ENCODE results near the gene COL27A1. TPM values are rescaled to one million over a fixed set of nuclear protein-coding genes. Genes with fewer than 3 reads are reported as not detected.

COL27A1 gene
- total RNA-seq, 1 experiment from 2014 or later = 12.0 TPM

- ATAC-seq (no peak), DNase-seq (ENCODE audit: low read depth, low spot score) (no peak)
- Histone ChIP-seq H3K4me2 (ENCODE audit: low read length) (no peak overlapping the region), H2AFZ (ENCODE audit: low read depth, low read length, poor library complexity, severe bottlenecking) (no peak overlapping the region), H3K36me3 (ENCODE audit: control insufficient read depth in 1 of 2, insufficient read depth in 2 of 2, low read length in 2 of 2) (no peaks in the 10 kb centered on the region), H3K9me3 (ENCODE audit: control insufficient read depth in 1 of 2, insufficient read depth in 1 of 2, low read depth in 1 of 2, low read length in 2 of 2) (no peaks in the 10 kb centered on the region), H3K9ac (ENCODE audit: low read length) (no peak overlapping the region), H3K9me2 (ENCODE audit: insufficient read depth) (no peaks in the 10 kb centered on the region), H3K4me3 (replicated peaks in 1 of 2; ENCODE audit: low read depth in 1 of 2, low read length in 2 of 2) (no peak overlapping the region), H3K4me1 (ENCODE audit: control insufficient read depth in 1 of 2, insufficient read depth in 2 of 2, low read length in 2 of 2) (peaks cover 0 to 3% of the 10 kb centered on the region in 2 experiments; a peak in 1 of 4 replicates), H3K79me2 (ENCODE audit: insufficient read depth, low read length) (no peaks in the 10 kb centered on the region), H4K20me1 (ENCODE audit: insufficient read depth) (no peaks in the 10 kb centered on the region), H3K27me3 (ENCODE audit: insufficient read depth, low read length) (no peaks in the 10 kb centered on the region), H3K27ac (ENCODE audit: low read depth, low read length) (no peak overlapping the region)
- BruUV-seq (replicated peaks) = no TSS peak
- ChIA-PET RAD21 (ENCODE audit: low non-redundant PET in 1 of 2, low total read pairs in 2 of 2, uncharacterized antibody in 2 of 2, unreplicated experiment in 2 of 2) (no interaction called here), POLR2A (no interaction called here), CTCF (no interaction called here)
- intact Hi-C loops (cut with micrococcal nuclease) = no loop called here
- TF ChIP-seq SIN3A (IDR thresholded peaks at IDR 0.05; ENCODE audit: low read depth) (no peak), YY1 (IDR thresholded peaks at IDR 0.05; ENCODE audit: extremely low read depth, insufficient replicate concordance, low read depth, low read length) (no peak), EGR1 (IDR thresholded peaks at IDR 0.05; ENCODE audit: low read depth) (no peak)
Observed at GRCh38 chr9:114308361-114308950, 153.1 kb downstream of the COL27A1 start.

- no peak for DNase-seq (ENCODE audit: low read depth, low spot score)
- Histone ChIP-seq H3K9me3 (ENCODE audit: control insufficient read depth in 1 of 2, insufficient read depth in 1 of 2, low read depth in 1 of 2, low read length in 2 of 2) (no peaks in the 10 kb centered on the region), H3K36me3 (ENCODE audit: control insufficient read depth in 1 of 2, insufficient read depth in 2 of 2, low read length in 2 of 2) (no peaks in the 10 kb centered on the region), H3K4me3 (replicated peaks in 1 of 2; ENCODE audit: low read depth in 1 of 2, low read length in 2 of 2) (no peak overlapping the region), H3K9me2 (ENCODE audit: insufficient read depth) (no peaks in the 10 kb centered on the region), H4K20me1 (ENCODE audit: insufficient read depth) (no peaks in the 10 kb centered on the region), H3K4me2 (ENCODE audit: low read length) (no peak overlapping the region), H2AFZ (ENCODE audit: low read depth, low read length, poor library complexity, severe bottlenecking) (no peak overlapping the region), H3K9ac (ENCODE audit: low read length) (no peak overlapping the region), H3K4me1 (ENCODE audit: control insufficient read depth in 1 of 2, insufficient read depth in 2 of 2, low read length in 2 of 2) (peaks cover 0 to 3% of the 10 kb centered on the region in 2 experiments; a peak in 1 of 4 replicates), H3K27ac (ENCODE audit: low read depth, low read length) (no peak overlapping the region), H3K79me2 (ENCODE audit: insufficient read depth, low read length) (no peaks in the 10 kb centered on the region), H3K27me3 (ENCODE audit: insufficient read depth, low read length) (no peaks in the 10 kb centered on the region)
- ATAC-seq = no peak
- POLR2A ChIA-PET = no interaction called here
- no peak for TF ChIP-seq ATF3 (IDR thresholded peaks at IDR 0.05)
- no peak for TF ChIP-seq SIN3A (IDR thresholded peaks at IDR 0.05; ENCODE audit: low read depth)
- no peak for TF ChIP-seq ELF1 (IDR thresholded peaks at IDR 0.05; ENCODE audit: borderline replicate concordance, low read depth)
- TF ChIP-seq JUND (IDR thresholded peaks at IDR 0.05) = no peak
- TF ChIP-seq ZNF274 (IDR thresholded peaks at IDR 0.05; ENCODE audit: low read depth, low read length) = no peak
- no peak for TF ChIP-seq ZFX (IDR thresholded peaks at IDR 0.05)
- TF ChIP-seq EZH2 (IDR thresholded peaks at IDR 0.05) = no peak
- TF ChIP-seq TCF7L2 (IDR thresholded peaks at IDR 0.05; ENCODE audit: borderline replicate concordance, extremely low read depth, insufficient read depth, insufficient read length) = no peak
- TF ChIP-seq POLR2A (IDR thresholded peaks at IDR 0.05; ENCODE audit: borderline replicate concordance, extremely low read depth, insufficient read depth, insufficient read length) = no peak
- no peak for TF ChIP-seq RAD21 (IDR thresholded peaks at IDR 0.05; ENCODE audit: low read depth)
- TF ChIP-seq YY1 (IDR thresholded peaks at IDR 0.05; ENCODE audit: extremely low read depth, insufficient replicate concordance, low read depth, low read length) = no peak
- TF ChIP-seq FOSL1 (IDR thresholded peaks at IDR 0.05; ENCODE audit: low read depth) = no peak
- TF ChIP-seq CEBPB (IDR thresholded peaks at IDR 0.05; ENCODE audit: low read depth) = no peak
- no TSS peak for BruUV-seq (replicated peaks)
- RAD21 ChIA-PET (ENCODE audit: low non-redundant PET in 1 of 2, low total read pairs in 2 of 2, uncharacterized antibody in 2 of 2, unreplicated experiment in 2 of 2) = no interaction called here
- intact Hi-C loops (cut with micrococcal nuclease) = no loop called here
- CTCF ChIA-PET = no interaction called here
Observed at GRCh38 chr9:114309096-114309495, 153.8 kb downstream of the COL27A1 start.

Measured in HCT116 (cell line).